GM19395 (cell line): Measurements from ENCODE around the gene SUMO4.

Source experiments
- ATAC-seq: cut with Tn5 transposase; IDR thresholded peaks from one replicate; pipeline ENCODE4 v1.9.1; 2021; ENCODE audit warnings: mild to moderate bottlenecking, moderate library complexity; ENCODE audit not compliant: unreplicated experiment

The SUMO4 gene

GRCh38 chr6:149389509-149390297 is 10.4 kb upstream of the SUMO4 start:
- no peak for ATAC-seq

- no peak for ATAC-seq
Observed at GRCh38 chr6:149392093-149392492, 8.0 kb upstream of the SUMO4 start.

DNA sequence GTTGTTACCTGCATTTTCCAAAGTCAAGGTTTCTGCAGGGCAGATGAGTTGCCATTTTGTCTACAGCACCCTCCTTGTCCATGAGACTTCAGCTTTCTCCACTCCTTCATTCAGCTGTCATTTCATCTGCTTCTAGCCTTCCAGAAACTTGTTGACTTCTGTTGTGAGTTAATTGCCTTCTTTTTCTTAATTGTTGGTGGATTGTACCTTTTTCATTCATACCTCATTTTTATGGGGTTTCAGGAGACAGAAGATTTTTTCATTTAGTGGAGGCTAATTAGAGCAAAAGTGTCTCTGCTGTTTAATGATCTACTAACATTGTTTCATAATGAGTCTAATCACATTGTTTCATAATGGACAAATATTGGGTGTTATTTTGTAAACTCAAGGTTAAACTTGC is 7.5 kb upstream of the SUMO4 start:
- ATAC-seq = no peak

DNA sequence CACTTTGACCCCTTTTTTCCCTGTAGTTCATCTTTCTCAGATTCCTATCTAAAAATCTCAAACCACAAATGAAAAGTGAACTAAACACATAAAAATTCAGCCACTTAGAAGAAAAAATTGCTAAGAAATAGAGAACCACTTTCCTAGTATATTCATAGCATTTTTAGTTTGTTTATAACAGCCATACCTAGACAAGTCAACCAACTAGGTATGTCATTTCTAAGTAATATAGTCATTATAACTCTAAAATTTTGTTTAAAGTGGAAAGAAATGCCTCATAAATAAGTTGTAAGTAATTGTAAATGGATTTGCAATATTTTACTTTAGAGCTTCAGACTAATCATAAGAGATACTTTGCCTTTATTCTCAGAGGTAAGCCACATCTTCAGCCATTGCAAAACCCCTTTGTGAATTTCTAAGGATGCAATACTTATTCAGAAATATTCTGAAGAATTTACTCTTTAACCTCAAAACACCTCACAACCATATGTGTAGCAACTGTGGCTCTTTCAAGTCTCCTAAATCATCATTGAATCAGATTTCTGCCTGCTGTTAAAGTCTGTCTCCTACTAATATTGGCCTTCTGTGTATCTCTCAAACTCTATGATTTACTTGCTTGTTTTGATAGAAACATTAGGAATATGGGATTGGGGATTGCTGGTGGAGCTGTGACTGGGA is 6.9 kb upstream of the SUMO4 start:
- ATAC-seq = no peak

GRCh38 chr6:149395185-149395584 is 4.9 kb upstream of the SUMO4 start:
- ATAC-seq = no peak

- no peak for ATAC-seq
Observed at GRCh38 chr6:149397384-149397783, 2.7 kb upstream of the SUMO4 start.

DNA sequence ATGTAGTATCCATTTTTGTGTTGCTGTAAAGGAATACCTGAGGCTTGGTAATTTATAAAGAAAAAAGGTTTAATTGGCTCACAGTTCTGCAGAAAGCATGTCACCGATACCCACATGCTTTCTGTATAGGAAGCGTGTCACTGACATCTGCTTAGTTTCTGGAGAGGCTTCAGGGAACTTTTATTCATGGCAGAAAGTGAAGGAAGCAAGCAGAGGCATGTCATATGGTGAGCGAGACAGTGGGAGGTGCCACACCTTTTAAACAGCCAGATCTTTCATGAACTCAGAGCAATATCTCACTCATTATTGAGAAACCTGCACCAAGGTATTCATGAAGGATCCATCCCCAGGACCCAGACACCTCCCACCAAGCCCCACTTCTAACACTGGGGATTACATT is 3.5 kb downstream of the SUMO4 start:
- no peak for ATAC-seq

DNA sequence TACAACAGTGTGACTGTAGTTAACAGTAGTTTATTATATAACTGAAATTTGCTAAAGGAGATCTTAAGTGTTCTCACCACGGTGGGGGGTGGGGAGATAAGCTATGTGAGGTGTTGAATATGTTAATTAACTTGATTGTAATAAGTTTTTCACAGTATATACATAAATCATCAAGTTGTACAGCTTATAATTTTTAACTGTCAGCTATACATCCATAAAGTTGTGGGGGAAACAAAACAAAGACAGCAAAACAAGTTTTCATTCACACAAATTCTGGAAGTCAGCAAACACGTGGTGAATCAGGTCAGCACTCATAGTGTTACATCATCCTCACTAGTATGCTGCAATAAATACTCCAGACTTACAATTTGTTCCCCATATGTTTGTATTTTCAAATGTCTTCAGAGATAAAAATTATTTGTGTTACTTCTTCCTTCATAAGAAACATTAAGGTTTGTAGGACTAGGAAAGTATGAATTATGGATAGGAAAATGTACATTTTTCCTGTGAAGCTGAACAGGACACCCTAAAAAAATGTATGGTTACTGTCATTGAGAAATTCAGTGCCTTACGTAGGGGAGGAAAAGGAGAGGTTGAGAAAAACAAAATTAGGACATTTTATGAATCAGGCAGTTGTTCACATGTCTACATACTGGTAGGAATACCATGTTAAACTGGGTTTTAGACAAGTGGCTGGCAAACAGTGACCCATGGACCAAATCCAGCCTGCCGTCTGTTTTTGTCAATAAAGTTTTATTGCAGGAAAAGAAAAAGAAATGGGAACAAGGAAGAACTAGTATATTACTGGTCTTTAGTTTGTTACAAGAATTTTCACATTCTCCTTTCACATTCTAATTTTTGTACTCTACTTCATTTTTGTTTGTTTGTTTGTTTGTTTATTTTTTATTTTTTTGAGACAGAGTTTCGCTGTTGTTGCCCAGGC is 6.0 kb downstream of the SUMO4 start:
- ATAC-seq = no peak

- ATAC-seq = no peak
Observed at GRCh38 chr6:149409617-149410016, 9.6 kb downstream of the SUMO4 start.

GRCh38 chr6:149410557-149410956 is 10.5 kb downstream of the SUMO4 start:
- ATAC-seq = no peak

- no peak for ATAC-seq
Observed at GRCh38 chr6:149414009-149414408, 13.9 kb downstream of the SUMO4 start.

DNA sequence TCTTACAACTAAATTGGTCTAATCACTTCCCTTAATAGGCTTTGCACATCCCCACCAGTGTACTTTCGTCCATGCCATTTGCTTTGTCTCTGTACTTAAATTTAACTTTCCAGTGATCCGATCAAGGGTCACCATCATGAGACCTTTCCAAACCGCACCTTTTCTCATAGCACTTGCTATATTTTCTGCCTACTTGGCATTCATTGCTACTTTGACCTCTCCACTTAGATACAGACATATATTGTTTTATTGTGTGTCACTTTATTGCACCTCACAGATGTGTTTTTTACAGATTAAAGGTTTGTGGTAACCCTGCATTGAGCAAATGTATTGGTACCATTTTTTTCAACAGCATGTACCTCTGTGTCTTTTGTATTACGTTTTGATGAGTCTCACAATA is 14.8 kb downstream of the SUMO4 start:
- no peak for ATAC-seq

DNA sequence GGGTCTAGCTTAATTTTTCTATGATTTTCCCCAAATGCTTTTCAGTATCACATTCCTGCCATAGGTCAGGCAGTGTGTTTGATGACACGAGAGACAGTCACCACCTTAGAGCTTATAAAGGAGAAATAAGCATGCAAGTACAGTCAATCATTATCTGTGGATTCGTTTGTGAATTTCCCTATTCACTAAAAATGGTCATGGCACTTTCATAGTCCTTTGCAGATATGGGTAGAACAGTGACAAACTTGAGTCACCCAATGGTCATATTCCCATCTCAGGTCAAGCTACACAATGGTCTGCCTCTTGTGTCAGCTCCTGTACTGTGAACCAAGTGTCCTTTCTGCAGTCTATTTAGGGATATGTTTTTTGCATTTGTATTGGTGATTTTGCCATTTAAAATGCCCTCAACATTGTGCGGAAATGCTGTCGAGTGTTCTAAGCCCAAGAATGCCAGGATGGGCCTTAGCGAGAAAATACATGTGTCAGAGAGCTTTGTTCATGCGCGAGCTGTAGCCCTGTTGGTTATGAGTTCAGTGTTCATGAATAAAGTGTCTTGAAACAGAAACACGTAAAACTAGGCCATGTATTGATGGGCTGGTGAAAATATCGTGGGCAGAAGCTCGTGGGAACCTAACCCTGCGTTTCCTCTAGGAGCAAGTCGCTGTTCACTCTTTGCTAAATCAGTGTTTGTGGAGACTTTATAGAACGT is 19.8 kb downstream of the SUMO4 start:
- ATAC-seq = no peak

- no peak for ATAC-seq
Observed at GRCh38 chr6:149421132-149421531, 21.1 kb downstream of the SUMO4 start.

GRCh38 chr6:149422581-149422980 is 22.5 kb downstream of the SUMO4 start:
- no peak for ATAC-seq

DNA sequence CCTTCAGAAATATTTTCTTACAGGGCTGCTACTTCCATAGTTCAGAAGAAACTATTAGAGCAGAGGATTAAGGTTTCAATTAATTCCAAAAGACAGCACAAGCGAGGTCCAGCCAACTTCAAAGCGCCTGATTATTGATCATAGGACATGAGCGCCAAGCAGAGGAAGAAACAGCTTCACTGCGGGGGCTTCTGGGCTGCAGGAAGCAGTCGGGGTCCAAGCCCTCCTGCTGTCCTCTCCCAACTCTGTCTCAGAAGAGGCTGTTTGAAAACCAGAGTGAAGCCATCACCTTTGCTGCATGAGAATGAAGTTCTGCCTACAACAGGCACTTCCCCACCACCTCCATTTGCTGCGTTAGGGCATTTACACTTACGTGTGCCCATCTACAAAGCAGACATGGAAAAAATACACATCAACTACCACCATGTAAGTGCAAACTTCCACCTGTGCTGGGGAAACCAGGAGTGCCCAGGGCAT is 23.9 kb downstream of the SUMO4 start:
- ATAC-seq = no peak

DNA sequence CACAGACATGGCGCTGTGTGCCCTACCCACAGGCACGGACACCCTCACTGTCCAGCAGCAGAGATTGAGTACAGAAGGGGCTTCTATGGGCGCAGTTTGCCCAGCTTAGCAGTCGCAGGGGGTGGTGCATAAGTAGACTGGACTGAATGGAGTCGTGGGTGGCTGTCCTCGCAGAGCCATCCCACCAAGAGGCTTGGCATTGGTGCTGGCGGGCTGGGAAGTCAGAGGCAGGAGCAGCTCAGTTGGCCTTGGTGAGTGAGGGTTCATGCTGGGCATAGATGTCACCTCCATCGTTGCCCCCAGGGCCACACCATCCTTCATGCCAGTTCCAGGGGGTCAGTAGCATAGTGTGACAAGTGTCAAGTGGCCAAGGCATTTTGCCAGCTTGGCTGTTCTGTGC is 25.2 kb downstream of the SUMO4 start:
- ATAC-seq = no peak

DNA sequence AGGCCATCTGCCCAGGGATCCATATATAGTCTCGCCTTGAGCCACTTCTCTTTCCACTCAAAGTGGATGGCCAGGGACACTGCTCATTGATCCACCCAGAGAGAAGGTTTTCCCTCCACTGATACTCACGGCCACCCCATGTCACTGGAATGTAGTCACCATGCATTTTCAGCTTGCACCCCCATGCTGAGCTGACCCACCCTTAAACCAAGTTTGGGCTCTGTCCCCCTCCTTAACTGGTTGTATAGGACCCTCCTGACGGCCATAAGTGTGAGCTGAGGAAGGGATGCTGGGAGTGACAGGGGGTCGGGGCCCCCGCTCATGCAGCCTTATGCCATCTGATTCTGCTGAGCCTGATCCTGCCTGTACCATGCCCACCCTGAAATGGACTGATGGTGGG is 25.7 kb downstream of the SUMO4 start:
- ATAC-seq = no peak

- ATAC-seq = no peak
Observed at GRCh38 chr6:149428606-149429005, 28.5 kb downstream of the SUMO4 start.

DNA sequence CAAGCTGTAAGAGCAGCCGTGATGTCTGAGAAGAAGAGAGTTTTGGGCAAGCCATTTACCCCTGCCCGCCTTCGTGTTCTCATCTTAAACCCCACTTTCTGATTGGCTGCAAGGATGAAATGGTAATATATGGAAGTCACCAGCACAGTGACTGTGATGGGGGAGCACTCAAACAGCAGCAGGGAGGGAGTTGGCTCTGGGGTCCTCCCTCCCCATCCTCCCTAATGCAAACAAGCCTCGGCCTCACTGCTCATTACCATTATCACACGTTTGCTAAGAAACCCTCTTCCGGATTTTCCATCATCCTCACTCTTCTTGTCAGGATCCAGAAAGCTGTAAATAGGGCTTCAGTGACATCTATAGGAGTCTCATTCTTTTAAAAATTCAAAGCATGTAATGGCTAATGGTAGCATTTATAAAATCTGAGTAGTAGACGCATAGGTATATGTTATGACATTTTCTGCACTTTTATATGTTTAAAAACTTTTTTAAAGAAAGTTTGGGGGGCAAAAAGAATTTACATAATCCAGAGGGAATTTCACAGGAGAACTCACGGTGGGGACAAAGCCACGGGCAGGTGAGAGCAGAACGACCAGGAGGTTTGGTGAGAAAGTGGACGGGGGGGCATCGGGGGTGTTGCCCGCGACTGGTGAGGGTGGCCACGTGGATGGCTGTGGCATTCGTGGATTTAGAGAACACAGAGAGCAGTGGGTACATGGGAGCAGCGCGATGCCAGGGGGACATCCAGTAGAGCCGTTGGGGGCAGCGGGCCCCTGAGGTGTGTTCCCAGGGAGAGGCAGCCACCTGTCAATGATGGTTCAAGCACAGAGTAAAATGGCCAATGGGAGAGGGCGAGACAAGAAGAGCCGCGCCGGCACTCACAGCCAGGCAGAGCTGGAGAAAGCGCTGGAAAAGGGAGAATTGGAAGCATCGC is 29.6 kb downstream of the SUMO4 start:
- no peak for ATAC-seq
